CD4-positive, alpha-beta T cell treated with Interleukin-12 subunit alpha and Interleukin-12 subunit beta, for 1 hour (primary cell): Measurements from ENCODE around the gene KDM5A.

Experiments used
- DNase-seq: peaks from one replicate; pipeline ENCODE4 v3.0.0-alpha.2; 2020

KDM5A gene

DNA sequence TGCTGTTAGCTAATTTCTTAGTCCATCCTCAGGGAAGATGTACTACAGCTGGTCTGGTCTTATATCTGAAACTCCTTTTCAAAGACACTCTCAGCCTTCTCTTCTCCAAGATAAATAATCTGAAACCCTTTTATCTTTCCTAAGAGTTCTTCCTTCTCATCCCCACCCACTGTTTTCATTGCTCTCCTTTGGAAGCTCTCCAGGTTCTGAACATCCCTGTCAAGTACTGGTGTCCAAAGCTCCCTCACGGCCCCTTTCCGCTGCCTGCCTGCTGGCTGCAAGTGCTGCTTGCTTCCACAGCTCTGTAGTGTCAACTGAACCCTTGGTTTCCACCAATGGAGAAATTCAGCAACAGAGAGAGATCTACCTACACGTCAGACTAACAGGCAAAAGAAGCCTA is 119.9 kb downstream of the KDM5A start:
- DNase-seq = no peak

DNA sequence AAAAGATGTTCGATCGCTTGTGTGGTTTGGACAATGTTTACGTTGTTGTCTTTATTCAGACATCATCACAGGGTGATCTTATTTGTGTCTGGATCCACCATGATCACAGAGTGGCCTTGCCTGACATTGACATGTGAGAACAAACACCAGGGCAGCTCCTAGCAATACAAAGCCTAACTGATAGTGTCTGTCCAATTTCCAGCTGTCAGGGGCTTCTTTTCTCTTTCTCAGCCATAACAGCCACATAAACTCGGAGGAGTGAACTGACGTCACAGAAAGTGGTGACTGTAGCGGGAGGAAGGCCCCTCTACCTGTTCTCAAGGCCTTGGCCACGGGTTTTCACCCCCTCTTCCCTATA is 120.7 kb downstream of the KDM5A start:
- no peak for DNase-seq

DNA sequence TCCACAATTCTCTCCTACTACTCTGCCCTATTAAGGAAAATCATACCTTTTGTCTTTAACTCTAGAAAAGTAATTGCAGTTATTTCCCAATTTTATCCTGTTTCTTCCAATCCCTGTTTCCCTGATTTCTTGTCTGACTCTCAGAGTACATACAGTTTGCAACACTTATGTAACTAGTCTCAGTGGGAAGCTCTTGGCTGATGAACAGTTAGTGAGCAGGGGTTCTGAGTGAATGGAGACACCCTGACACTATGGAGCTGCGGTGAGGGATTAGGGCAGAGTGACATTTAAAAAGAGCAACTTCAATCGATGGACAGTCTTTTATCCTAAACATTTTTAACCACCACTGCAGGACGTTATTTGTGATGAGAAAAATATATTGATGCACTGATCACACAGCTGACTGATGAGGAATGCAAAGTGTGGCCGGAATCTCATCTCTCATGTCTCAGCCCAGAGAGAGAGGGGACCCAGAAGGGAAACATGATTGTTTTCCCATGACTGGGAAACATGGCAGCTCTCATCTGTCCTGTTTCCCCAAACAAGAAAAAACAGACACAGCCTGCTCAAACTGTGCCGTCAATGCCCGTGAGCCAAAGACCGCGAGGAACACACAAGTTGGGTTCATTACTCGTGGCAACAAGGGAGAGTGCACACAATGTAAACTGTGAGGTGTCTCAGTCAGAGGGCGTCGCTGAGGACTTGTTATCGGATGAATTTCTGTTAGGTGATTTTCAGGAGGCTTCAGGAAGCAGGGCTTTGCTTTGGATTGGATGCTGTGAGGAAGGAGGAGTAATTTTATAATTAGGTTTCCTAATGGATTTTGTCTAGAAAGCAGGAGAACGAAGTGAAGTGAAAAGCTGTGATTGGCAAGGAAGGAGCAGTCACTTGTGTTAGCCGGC is 121.3 kb downstream of the KDM5A start:
- no peak for DNase-seq

DNA sequence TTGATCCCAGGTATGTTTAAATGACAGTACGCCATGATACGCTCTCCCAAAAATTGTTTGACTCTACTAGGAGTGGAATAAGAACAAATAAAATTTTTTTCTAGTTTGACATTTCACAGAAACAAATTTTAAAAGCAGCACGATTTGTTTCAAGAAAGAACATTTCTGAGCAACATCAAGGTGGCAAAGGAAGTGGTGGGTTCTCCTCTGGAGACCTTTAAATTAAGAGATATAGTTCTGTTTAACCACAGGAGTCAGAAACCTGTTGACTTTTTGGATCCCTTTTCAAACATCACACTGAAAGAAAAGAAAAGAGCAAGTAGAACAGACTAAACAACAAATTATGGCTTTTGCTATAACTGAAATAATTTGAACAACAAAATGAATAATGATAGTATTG is 124.0 kb downstream of the KDM5A start:
- no peak for DNase-seq

DNA sequence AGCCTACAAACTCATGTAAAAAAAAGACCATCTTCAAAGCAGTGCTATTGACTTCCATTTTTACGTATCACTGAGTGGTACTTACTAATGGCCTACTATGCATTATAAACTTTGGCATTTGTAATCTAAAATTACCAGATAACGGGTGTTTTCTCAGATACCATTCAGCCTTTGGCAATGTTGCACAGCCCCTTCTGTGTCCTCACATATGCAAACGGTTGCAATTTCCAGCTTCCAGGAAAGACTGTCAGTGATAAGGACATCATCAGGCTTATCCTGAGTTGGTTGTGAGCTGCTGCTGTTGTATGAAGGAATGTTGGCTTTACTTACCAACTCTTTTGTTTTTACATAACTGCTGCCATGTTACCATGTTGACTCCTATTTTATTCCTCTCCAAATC is 124.9 kb downstream of the KDM5A start:
- no peak for DNase-seq

GRCh38 chr12:263574-263973 is 125.5 kb downstream of the KDM5A start:
- DNase-seq = no peak

- no peak for DNase-seq
These were observed 126.3 kb downstream of the KDM5A start, which contains the start of gene SLC6A13 for GRCh38 chr12:262817-263216. Gene SLC6A13, minus strand, starts transcription at chr12:262836. Its CDS starts 2,784 bp downstream, at chr12:260052.

DNA sequence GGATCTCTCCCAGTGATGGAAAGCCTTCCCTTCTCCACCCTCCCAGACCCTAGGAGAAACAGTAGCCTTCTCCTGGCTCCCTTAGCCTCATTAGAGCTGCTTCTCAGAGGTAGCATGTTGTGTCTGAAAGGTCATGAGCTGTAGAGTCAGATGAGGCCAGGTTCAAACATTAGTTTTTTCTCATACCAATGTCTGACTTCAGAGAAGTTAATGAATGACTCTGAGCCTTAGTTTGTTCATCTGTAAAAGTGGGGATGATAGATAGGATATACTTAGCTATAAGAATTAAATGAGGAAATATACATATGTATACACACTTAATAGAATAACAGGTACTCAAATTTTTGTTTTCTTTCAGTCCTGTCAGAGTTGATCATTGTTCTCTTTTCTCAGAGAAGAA is 127.0 kb downstream of the KDM5A start:
- DNase-seq = no peak

- no peak for DNase-seq
These were observed 131.4 kb downstream of the KDM5A start for GRCh38 chr12:257521-258321.

- no peak for DNase-seq
These were observed 132.2 kb downstream of the KDM5A start for GRCh38 chr12:256958-257357.

DNA sequence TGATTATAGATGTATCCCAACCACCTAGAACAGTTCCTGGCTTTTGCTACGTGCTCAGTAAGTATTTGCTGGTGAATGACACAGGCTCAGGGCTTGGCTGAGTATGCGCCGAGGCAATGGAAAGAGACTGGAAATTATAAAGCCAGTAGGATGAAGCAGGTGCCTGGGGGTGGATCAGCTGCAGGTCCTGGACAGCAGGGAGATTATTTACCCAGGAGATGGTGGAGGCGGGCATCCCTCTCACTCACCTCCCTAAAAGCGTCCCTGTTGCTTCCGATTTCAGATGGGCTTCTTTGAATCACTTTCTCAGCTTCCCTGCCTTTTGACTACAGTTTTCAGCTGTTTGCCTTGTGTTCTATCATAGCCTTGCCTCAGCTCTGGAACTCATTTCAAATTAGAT is 132.9 kb downstream of the KDM5A start:
- no peak for DNase-seq

DNA sequence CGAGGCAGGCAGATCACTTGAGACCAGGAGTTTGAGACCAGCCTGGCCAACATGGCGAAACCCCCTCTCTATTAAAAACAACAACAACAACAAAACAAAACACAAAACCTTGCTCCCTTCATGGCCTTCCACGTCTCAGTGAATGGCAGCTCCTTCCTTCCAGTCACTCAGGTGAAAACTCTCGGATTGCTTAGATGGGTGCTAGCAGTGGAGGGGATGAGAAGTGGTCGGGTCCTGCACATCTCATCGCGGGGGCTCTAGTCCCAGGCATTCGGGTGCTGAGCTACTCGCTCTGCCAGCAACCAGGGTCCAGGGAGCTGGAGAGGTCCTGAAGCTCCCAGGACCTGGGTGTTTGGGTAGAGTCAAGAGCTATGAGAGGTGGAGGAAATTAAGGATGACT is 134.2 kb downstream of the KDM5A start:
- DNase-seq = no peak

- no peak for DNase-seq
These were observed 135.1 kb downstream of the KDM5A start for GRCh38 chr12:254039-254438.

- DNase-seq = no peak
These were observed 135.8 kb downstream of the KDM5A start for GRCh38 chr12:253116-253831.

DNA sequence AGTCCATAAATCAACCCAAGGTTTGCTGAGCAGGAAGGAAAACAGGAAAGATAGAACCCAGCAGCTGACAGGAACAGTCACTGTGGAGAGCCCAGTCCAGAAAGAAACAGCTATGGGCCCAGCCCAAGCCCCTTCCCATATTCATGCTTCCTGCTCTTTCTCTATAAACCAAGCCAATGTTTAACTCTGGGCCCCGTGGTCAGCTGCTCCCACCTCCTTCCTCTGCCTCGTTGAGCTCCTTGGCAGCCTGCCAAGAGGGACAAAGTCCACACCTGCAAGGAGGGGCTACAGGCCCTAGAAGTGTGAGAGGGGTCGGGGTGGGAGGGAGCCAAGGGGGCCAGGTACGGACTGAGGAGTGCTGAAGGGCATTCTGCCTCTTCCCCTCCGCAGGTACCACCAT is 136.5 kb downstream of the KDM5A start:
- no peak for DNase-seq

GRCh38 chr12:247271-247670 is 141.8 kb downstream of the KDM5A start:
- no peak for DNase-seq

- no peak for DNase-seq
These were observed 145.7 kb downstream of the KDM5A start for GRCh38 chr12:243381-243780.

DNA sequence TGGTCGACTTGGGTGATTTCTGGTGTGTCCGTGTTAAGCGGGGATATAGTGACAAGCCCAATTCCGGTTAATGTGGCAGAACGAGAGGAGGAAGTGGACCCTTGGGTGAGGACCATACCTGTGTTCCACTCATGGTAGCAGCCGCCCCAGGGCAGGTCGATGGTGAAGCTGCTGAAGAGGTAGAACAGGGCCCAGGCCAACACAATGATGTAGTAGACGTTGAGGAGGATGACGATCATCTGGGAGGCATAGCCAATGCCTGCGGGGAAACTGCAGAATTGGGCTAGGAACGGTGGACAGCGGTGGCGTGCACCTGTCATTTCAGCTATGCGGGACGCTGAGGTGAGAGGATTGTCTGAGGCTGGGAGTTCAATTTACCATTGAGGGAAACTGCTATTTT is 146.6 kb downstream of the KDM5A start:
- no peak for DNase-seq

DNA sequence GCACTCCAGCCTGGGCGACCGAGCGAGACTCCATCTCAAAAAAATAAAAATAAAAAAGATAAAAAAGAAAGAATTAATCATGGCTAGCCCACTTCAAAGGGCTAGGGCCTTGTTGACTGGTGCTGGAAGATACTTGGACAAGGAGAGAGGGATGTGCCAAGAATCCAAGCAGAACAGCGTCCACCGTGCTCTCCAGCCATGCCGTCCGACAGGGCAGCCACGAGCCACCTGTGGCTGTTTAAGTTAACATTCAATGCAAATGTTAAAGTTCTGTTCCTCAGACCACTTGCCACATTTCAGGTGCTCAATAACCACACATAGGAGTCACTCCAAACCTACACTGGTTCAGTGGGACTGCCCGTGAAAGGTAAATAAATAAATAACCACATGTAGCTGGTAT is 147.9 kb downstream of the KDM5A start:
- DNase-seq = no peak

DNA sequence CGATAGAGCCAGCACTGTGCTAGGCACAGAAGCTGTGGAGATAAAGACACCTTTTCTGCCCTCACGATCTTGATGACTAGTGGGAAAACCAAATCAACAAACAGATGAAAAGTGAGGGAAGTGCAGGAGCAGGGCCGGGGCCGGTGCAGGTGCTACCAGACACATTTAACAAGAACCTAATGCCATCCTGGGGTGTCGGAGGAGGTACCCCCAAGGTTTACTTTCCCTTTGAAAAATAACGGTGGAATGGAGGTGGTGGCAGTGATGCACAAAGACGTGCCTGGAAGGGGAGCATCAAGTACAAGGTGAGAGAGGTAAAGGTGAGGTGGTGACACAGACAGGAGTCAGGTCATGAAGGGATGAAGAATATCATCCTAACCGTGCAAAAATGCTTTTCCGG is 148.6 kb downstream of the KDM5A start:
- no peak for DNase-seq

- no peak for DNase-seq
These were observed 150.3 kb downstream of the KDM5A start for GRCh38 chr12:238736-239398.

DNA sequence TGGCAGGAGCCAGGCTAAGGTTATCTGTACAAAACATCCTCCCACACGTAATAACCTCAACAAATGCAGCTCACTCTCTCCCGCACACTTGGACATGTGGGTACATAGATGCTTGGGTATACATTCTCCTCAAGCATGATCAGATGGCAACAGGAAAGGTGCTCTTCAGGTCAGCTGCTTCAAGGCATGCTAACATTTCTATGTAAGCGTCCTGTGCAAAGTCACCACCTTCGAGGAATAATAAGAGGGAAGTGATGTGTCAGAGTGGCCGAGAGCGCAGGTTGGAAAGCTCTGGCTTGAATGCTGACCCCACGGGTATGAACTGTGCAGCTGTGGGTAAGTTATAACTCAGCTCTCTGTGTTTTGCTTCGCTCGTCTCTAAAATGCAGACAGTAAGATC is 151.0 kb downstream of the KDM5A start:
- no peak for DNase-seq
